ENCODE results near the gene CDK6. TPM values are rescaled to one million over a fixed set of nuclear protein-coding genes. Genes with fewer than 3 reads are reported as not detected.

Gene CDK6
- total and polyA plus RNA-seq, 2 of the 8 experiments (the other 6 are each of a cell fraction or from before 2014, with no cell fraction given) = 5.9 to 18.9 TPM

GRCh38 chr7:92802406-92802805, 34.0 kb downstream of the CDK6 start:
- Histone ChIP-seq H2BK15ac (ENCODE audit: low read length) (no peak overlapping the region), H3K4me2 (ENCODE audit: insufficient read depth in 1 of 2, low read depth in 2 of 2, low read length in 2 of 2) (no peak overlapping the region), H4K20me1 (replicated peaks in 1 of 2; ENCODE audit: control insufficient read depth in 1 of 2, insufficient read depth in 2 of 2, low read length in 2 of 2) (no peaks in the 10 kb centered on the region), H2BK12ac (ENCODE audit: low read depth, low read length) (no peak overlapping the region), H3K36me3 (ENCODE audit: control insufficient read depth in 2 of 4, insufficient read depth in 4 of 4, low read length in 3 of 4) (no peaks in the 10 kb centered on the region), H2AFZ (ENCODE audit: low read length) (no peak overlapping the region), H3K79me1 (ENCODE audit: low read depth, low read length) (no peaks in the 10 kb centered on the region), H3K79me2 (ENCODE audit: control insufficient read depth in 1 of 2, insufficient read depth in 2 of 2, low read length in 2 of 2) (no peaks in the 10 kb centered on the region), H3K23me2 (ENCODE audit: low read depth, low read length) (no peaks in the 10 kb centered on the region), H3K27me3 (replicated peaks in 1 of 4; ENCODE audit: control insufficient read depth in 3 of 4, extremely low read depth in 1 of 4, insufficient read depth in 3 of 4, low read length in 3 of 4) (no peaks in the 10 kb centered on the region), H3K4ac (replicated peaks; ENCODE audit: insufficient read length, low read depth, low read length) (no peak overlapping the region), H3K23ac (ENCODE audit: insufficient read length) (no peak overlapping the region), H3K9ac (replicated peaks in 1 of 4; ENCODE audit: extremely low read depth in 1 of 4, low read depth in 3 of 4, low read length in 3 of 4) (no peak overlapping the region), H4K91ac (replicated peaks; ENCODE audit: insufficient read length, low read length) (no peak overlapping the region), H2BK20ac (ENCODE audit: low read length) (no peak overlapping the region), H3K18ac (ENCODE audit: extremely low read depth, low read length) (no peak overlapping the region), H4K5ac (ENCODE audit: insufficient read length, low read depth, low read length) (no peak overlapping the region), H2AK5ac (ENCODE audit: low read depth, low read length) (no peak overlapping the region), H3K9me3 (ENCODE audit: insufficient read depth in 2 of 2, low read depth in 1 of 2, low read length in 1 of 2) (no peaks in the 10 kb centered on the region), H3K27ac (ENCODE audit: low read depth, low read length) (no peak overlapping the region), H3K56ac (replicated peaks; ENCODE audit: insufficient read length, low read depth, low read length) (no peak overlapping the region), H3K4me1 (replicated peaks in 1 of 4; ENCODE audit: control insufficient read depth in 3 of 4, insufficient read depth in 4 of 4, low read length in 3 of 4) (peaks cover 0 to 3% (median 1%) of the 10 kb centered on the region in 4 experiments; a peak in 2 of 7 replicates), H4K8ac (ENCODE audit: extremely low read depth, insufficient read depth, low read length) (no peak overlapping the region), H3K4me3 (ENCODE audit: extremely low read depth in 1 of 4, insufficient read depth in 2 of 4, low read depth in 3 of 4, low read length in 4 of 4) (no peak overlapping the region), H2BK5ac (ENCODE audit: low read depth, low read length) (no peak overlapping the region), H2BK120ac (replicated peaks; ENCODE audit: low read depth, low read length) (no peak overlapping the region), H3K14ac (ENCODE audit: insufficient read length) (no peak overlapping the region)
- ChIA-PET CTCF (ENCODE audit: partially characterized antibody) (interaction anchor here (1.1 kb wide), 1 partner anchor 10 kb away, joined by 3 read pairs; no protein-coding TSS in a partner anchor), POLR2A (ENCODE audit: partially characterized antibody) (interaction anchor here (0.7 to 1.3 kb wide), 2 partner anchors 9 to 16 kb away, joined by 3 to 6 read pairs; no protein-coding TSS in a partner anchor)
- FAIRE-seq (no peak), DNase-seq (ENCODE audit: low read depth in 1 of 2, low spot score in 2 of 2) (no peak)
- WGBS, 2 experiments (ENCODE audit: extremely low coverage in 1 of 2, insufficient coverage in 1 of 2, insufficient read length in 1 of 2, insufficient replicate concordance in 2 of 2, low coverage in 1 of 2, low lambda C conversion rate in 2 of 2, missing lambda C conversion rate in 1 of 2) = 90% methylated on average over 4 of the region's 4 CpGs; no CpG with 5 or more reads in 1 of the 2 experiments
- no peak for TF ChIP-seq SIX5 (IDR thresholded peaks at IDR 0.05; ENCODE audit: low read depth, low read length)
- TF ChIP-seq TAF1 (IDR thresholded peaks at IDR 0.05; ENCODE audit: low read depth, low read length) = no peak
- no peak for TF ChIP-seq KDM4A (IDR thresholded peaks at IDR 0.05; ENCODE audit: low read depth, low read length, severe bottlenecking)
- no peak for TF ChIP-seq SP2 (IDR thresholded peaks at IDR 0.05; ENCODE audit: low read length)
- no peak for TF ChIP-seq PHF8 (conservative IDR thresholded peaks at IDR 0.05; ENCODE audit: low read depth, low read length)
- no peak for TF ChIP-seq SIN3A (conservative IDR thresholded peaks at IDR 0.05 in 1 of 2, IDR thresholded peaks at IDR 0.05 in 1 of 2; ENCODE audit: low read depth in 1 of 2, low read length in 2 of 2)
- no peak for TF ChIP-seq EGR1 (IDR thresholded peaks at IDR 0.05; ENCODE audit: borderline replicate concordance, low read depth, low read length)
- no peak for TF ChIP-seq SUZ12 (IDR thresholded peaks at IDR 0.05; ENCODE audit: low read length)
- no peak for TF ChIP-seq BCL11A (IDR thresholded peaks at IDR 0.05; ENCODE audit: low read depth in 2 of 2, low read length in 2 of 2)
- no peak for TF ChIP-seq POU5F1 (IDR thresholded peaks at IDR 0.05; ENCODE audit: low read depth, low read length)
- no peak for TF ChIP-seq JUN (IDR thresholded peaks at IDR 0.05; ENCODE audit: low read depth, low read length)
- no peak for TF ChIP-seq TBP (IDR thresholded peaks at IDR 0.05; ENCODE audit: low read depth, low read length)
- no peak for TF ChIP-seq CREB1 (IDR thresholded peaks at IDR 0.05)
- no peak for TF ChIP-seq NANOG (IDR thresholded peaks at IDR 0.05; ENCODE audit: insufficient read depth, low read depth, low read length, poor library complexity, severe bottlenecking)
- no peak for TF ChIP-seq CBX5 (IDR thresholded peaks at IDR 0.05; ENCODE audit: low read depth, low read length)
- TF ChIP-seq KDM5A (IDR thresholded peaks at IDR 0.05; ENCODE audit: low read length) = no peak

Measured in H1 (cell line).